Right lobe of liver (tissue), 6 donors: ENCODE results near the gene POU1F1. TPM values are rescaled to one million over a fixed set of nuclear protein-coding genes. Genes with fewer than 3 reads are reported as not detected.

ENCODE experiments used
- ATAC-seq, 4 donors: fragments of 200-7000 bp; cut with Tn5 transposase; one replicate each; pipeline ENCODE4 v1.9.1; 2020; ENCODE audit warnings: mild to moderate bottlenecking in 4 of 4, moderate library complexity in 4 of 4
- DNase-seq, 3 donors: peaks; one replicate each; pipeline ENCODE4 v3.0.0-alpha.2; 2020
- H3K27ac ChIP-seq, 3 donors: fragments of 200-600 bp; one replicate each; pipeline ENCODE4 v1.8.0; 2022
- H3K27me3 ChIP-seq, 2 donors: fragments of 200-600 bp; one replicate each; pipeline ENCODE4 v1.8.0; 2022
- H3K36me3 ChIP-seq, 4 donors: fragments of 200-600 bp; sonication (generic) in 1 of 4; one replicate each; pipeline versions ENCODE4 v1.5.1 to v1.8.0; 2017 to 2022; ENCODE audit warnings: control low read depth in 1 of 4
- H3K4me1 ChIP-seq, 4 donors: fragments of 200-600 bp; sonication (generic) in 1 of 4; one replicate each; pipeline versions ENCODE4 v1.5.1 to v1.8.0; 2017 to 2022; ENCODE audit warnings: control low read depth in 1 of 4
- H3K4me3 ChIP-seq, 3 donors: fragments of 200-600 bp; one replicate each; pipeline ENCODE4 v1.8.0; 2022
- H3K9me3 ChIP-seq, 4 donors: fragments of 200-600 bp; sonication (generic) in 1 of 4; one replicate each; pipeline versions ENCODE4 v1.5.1 to v1.8.0; 2017 to 2022; ENCODE audit warnings: control low read depth in 1 of 4
- CTCF ChIP-seq, 4 donors: fragments of 200-600 bp in 3 of 4; fragments of 450-650 bp in 1 of 4; IDR thresholded peaks; one replicate each; pipeline versions ENCODE4 v1.5.1 to v1.8.0; 2016 to 2022; ENCODE audit warnings: antibody characterized with exemption in 4 of 4, mild to moderate bottlenecking in 2 of 4
- POLR2A ChIP-seq: fragments of 450-650 bp; IDR thresholded peaks from one replicate; pipeline ENCODE4 v1.6.1; 2017; ENCODE audit warnings: antibody characterized with exemption, mild to moderate bottlenecking
- WGBS: methylation state at CpG from one replicate; pipeline ENCODE4 v1.1.6; 2018; ENCODE audit warnings: low coverage, low lambda C conversion rate; ENCODE audit not compliant: insufficient coverage; ENCODE audit errors: missing lambda C conversion rate; 5-methylcytosine and 5-hydroxymethylcytosine counted together
- intact Hi-C, 2 donors: fragments of 100-400 bp; cut with DNase I; formaldehyde crosslinking; loops; one replicate each; pipeline versions ENCODE4 v1.11.2 to v1.14.1; 2022
- total RNA-seq, 6 experiments: library from RNA; depleted of rRNA in 2 of 6; stranded (reverse); fragments of >200 nt in 2 of 6; fragmentation: NEBNext Ultra II Directional in 3 of 6; extraction: Animal tissue kit (Norgen Biotek cat#: 25700) in 3 of 6; gene quantifications; one replicate each; pipeline versions ENCODE4 v1.1.0 to v1.2.4, GENCODE V29; 2016 to 2023
- donor health status: DM: no; HTN: yes; CAD: no.
- donor health status: DM: no; HTN: no; CAD: no.
- donor health status: DM: no; HTN: no; CAD: no.
- donor health status: DM: no; HTN: yes; CAD: no.
- donor health status: DM: no; HTN: yes; CAD: no.

Gene POU1F1
- total RNA-seq, 6 experiments from 2014 or later, result not detected

DNA sequence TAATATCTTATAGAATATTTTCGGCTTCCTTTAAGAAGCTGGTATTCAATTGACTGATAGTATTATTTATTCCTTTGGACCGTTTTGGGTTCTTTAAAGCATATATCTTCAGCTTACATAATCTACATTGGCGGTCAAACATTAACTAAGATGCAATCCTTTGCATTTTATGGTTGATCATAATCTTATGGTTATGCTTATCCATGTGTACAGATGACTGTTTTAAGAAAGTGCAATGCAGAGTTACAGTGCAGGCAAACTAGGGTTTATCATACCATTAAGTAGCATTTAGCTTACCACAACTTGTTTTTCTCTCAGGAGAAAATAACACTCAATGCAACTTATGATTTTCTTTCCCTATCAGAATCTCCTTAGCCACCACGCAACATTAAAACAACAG is 41.4 kb upstream of the POU1F1 start:
- Histone ChIP-seq H3K27ac (no peak overlapping the region), H3K27me3 (no peaks in the 10 kb centered on the region), H3K4me1 (no peaks in the 10 kb centered on the region), H3K9me3 (no peaks in the 10 kb centered on the region), H3K4me3 (no peak overlapping the region), H3K36me3 (no peaks in the 10 kb centered on the region)
- TF ChIP-seq POLR2A (no peak), CTCF (IDR thresholded peaks at IDR 0.05) (no peak)
- intact Hi-C loops, result no loop called here
- DNase-seq, result no peak
- ATAC-seq, result no peak
- WGBS, result 58% methylated on average over 4 of the region's 4 CpGs

GRCh38 chr3:87313641-87314040 is 37.3 kb upstream of the POU1F1 start:
- TF ChIP-seq POLR2A (no peak), CTCF (IDR thresholded peaks at IDR 0.05) (no peak)
- ATAC-seq (no peak), DNase-seq (no peak)
- Histone ChIP-seq H3K27me3 (no peaks in the 10 kb centered on the region), H3K27ac (no peak overlapping the region), H3K4me1 (no peaks in the 10 kb centered on the region), H3K9me3 (no peaks in the 10 kb centered on the region), H3K36me3 (no peaks in the 10 kb centered on the region), H3K4me3 (no peak overlapping the region)
- 92% methylated on average over 1 of the region's 1 CpG for WGBS
- intact Hi-C loops, result no loop called here

GRCh38 chr3:87311309-87311708 is 34.9 kb upstream of the POU1F1 start:
- H3K27ac ChIP-seq, result no peak overlapping the region
- H3K36me3 ChIP-seq, result no peaks in the 10 kb centered on the region
- no peak for ATAC-seq
- WGBS, result 85% methylated on average over 1 of the region's 1 CpG
- H3K4me3 ChIP-seq, result no peak overlapping the region
- intact Hi-C loops, result no loop called here
- H3K9me3 ChIP-seq, result no peaks in the 10 kb centered on the region
- TF ChIP-seq POLR2A, result no peak
- TF ChIP-seq CTCF (IDR thresholded peaks at IDR 0.05), result no peak
- no peaks in the 10 kb centered on the region for H3K4me1 ChIP-seq
- H3K27me3 ChIP-seq, result no peaks in the 10 kb centered on the region
- DNase-seq, result no peak

DNA sequence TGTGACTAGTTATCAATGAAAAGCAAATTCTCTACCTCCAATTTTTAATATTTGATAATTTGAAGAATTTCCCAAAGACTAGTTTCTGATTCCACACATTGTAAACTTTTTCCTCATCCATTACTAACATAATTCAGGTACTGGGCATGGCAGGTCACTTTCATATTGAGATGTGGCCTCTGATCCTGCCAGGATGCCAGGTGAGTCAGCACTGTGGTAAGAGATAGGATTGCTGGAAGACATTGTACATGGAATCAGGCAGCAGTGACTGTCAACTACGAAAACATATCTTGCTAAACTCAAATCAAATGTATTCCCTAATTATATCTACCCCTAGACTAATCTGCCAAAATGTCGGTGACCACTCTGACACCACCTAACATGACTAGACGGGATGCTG is 33.2 kb upstream of the POU1F1 start:
- H3K27me3 ChIP-seq, result no peaks in the 10 kb centered on the region
- no peak overlapping the region for H3K4me3 ChIP-seq
- TF ChIP-seq POLR2A, result no peak
- no peak for TF ChIP-seq CTCF (IDR thresholded peaks at IDR 0.05)
- WGBS, result 68% methylated on average over 3 of the region's 3 CpGs
- no peaks in the 10 kb centered on the region for H3K36me3 ChIP-seq
- H3K27ac ChIP-seq, result no peak overlapping the region
- no peak for DNase-seq
- no peaks in the 10 kb centered on the region for H3K4me1 ChIP-seq
- no peaks in the 10 kb centered on the region for H3K9me3 ChIP-seq
- peak in 1 of 4 donors; percentile 38 for ATAC-seq
- intact Hi-C loops, result no loop called here

DNA sequence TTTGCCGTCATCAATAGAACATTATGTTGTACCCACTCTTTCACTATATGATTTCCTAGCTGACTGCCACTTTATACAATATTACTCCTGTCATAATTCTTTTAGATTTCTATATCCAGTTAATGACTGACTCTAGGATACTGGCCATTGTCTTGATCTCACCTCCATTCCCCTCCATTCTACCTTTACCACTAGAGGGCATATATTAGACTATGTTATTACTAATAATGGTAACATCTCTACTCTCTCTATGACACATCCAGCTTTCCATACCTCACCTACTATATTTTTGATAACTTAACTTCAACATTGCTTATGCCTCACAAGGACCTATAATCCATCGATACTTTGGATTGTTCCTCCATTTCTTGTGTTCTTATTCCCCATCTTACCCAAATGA is 31.4 kb upstream of the POU1F1 start:
- no peaks in the 10 kb centered on the region for H3K4me1 ChIP-seq
- intact Hi-C loops, result no loop called here
- TF ChIP-seq CTCF (IDR thresholded peaks at IDR 0.05), result peak in 1 of 4 donors; percentile 19
- TF ChIP-seq POLR2A, result no peak
- ATAC-seq (no peak), DNase-seq (no peak)
- no peaks in the 10 kb centered on the region for H3K36me3 ChIP-seq
- H3K4me3 ChIP-seq, result no peak overlapping the region
- 81% methylated on average over 2 of the region's 2 CpGs for WGBS
- H3K9me3 ChIP-seq, result no peaks in the 10 kb centered on the region
- no peak overlapping the region for H3K27ac ChIP-seq
- no peaks in the 10 kb centered on the region for H3K27me3 ChIP-seq
